SHP77 treated with DMSO at 0.1 percent for 48 hours (cell line): ENCODE results near the gene ATP1A2.

Source experiments
- DNase-seq: peaks from one replicate; lab custom pipeline; 2025; lab: John Stamatoyannopoulos, UW

Gene ATP1A2

GRCh38 chr1:160171980-160172379 is 56.4 kb downstream of the ATP1A2 start:
- no peak for DNase-seq

GRCh38 chr1:160177231-160177630 is 61.7 kb downstream of the ATP1A2 start:
- DNase-seq = no peak

- no peak for DNase-seq
Measured at GRCh38 chr1:160177667-160178066, 62.1 kb downstream of the ATP1A2 start.

GRCh38 chr1:160178731-160179130 is 63.2 kb downstream of the ATP1A2 start:
- DNase-seq = no peak

- DNase-seq = no peak
Measured at GRCh38 chr1:160179336-160179735, 63.8 kb downstream of the ATP1A2 start.

GRCh38 chr1:160186246-160186645 is 70.7 kb downstream of the ATP1A2 start:
- no peak for DNase-seq

- no peak for DNase-seq
Measured at GRCh38 chr1:160186729-160187128, 71.2 kb downstream of the ATP1A2 start.

GRCh38 chr1:160187407-160187806 is 71.8 kb downstream of the ATP1A2 start:
- no peak for DNase-seq

- DNase-seq = no peak
Measured at GRCh38 chr1:160188341-160188740, 72.8 kb downstream of the ATP1A2 start.

- no peak for DNase-seq
Measured at GRCh38 chr1:160189649-160190625, 74.4 kb downstream of the ATP1A2 start, which contains the start of gene CASQ1. CASQ1 (plus strand) TSS chr1:160190575; CDS start chr1:160190752, 177 bp downstream.

- DNase-seq = no peak
Measured at GRCh38 chr1:160191756-160192155, 76.2 kb downstream of the ATP1A2 start.

- DNase-seq = no peak
Measured at GRCh38 chr1:160192234-160192633, 76.7 kb downstream of the ATP1A2 start.
